Measurements from ENCODE around the gene ZFR2. TPM values are rescaled to one million over a fixed set of nuclear protein-coding genes. Genes with fewer than 3 reads are reported as not detected.
"Not testable (repeated sequence)": the region's sequence is repeated elsewhere in the genome, so short reads cannot be mapped to it uniquely, and the experiment has no call there.

Gene ZFR2
- total RNA-seq, 6 experiments from 2014 or later = not detected

DNA sequence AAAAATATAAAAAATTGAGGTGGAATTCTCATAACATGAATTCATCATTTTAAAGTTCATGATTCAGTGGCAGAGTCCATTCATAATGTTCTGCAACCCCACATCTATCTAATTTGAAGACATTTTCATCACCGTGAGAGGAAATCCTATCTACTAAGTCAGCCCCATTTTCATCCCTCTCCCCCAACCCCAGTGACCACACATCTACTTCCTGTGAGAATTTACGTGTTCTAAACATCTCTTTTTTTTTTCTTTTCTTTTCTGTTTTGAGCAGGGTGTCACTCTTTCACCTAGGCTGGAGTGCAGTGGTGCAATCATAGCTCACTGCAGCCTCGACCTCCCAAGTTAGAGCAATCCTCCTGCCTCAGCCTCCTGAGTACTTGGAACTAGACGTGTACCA is 29.1 kb upstream of the ZFR2 start:
- DNase-seq = no peak
- no peaks in the 10 kb centered on the region for H3K36me3 Mint-ChIP-seq (ENCODE audit: low read depth)
- TF ChIP-seq, protein P1, sequence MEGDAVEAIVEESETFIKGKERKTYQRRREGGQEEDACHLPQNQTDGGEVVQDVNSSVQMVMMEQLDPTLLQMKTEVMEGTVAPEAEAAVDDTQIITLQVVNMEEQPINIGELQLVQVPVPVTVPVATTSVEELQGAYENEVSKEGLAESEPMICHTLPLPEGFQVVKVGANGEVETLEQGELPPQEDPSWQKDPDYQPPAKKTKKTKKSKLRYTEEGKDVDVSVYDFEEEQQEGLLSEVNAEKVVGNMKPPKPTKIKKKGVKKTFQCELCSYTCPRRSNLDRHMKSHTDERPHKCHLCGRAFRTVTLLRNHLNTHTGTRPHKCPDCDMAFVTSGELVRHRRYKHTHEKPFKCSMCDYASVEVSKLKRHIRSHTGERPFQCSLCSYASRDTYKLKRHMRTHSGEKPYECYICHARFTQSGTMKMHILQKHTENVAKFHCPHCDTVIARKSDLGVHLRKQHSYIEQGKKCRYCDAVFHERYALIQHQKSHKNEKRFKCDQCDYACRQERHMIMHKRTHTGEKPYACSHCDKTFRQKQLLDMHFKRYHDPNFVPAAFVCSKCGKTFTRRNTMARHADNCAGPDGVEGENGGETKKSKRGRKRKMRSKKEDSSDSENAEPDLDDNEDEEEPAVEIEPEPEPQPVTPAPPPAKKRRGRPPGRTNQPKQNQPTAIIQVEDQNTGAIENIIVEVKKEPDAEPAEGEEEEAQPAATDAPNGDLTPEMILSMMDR (IDR thresholded peaks at IDR 0.05) = no peak
- no peak overlapping the region for H3K27ac Mint-ChIP-seq
- peaks cover 27% of the 10 kb centered on the region for H3K27me3 Mint-ChIP-seq (ENCODE audit: insufficient read depth)
- H3K4me1 Mint-ChIP-seq (ENCODE audit: low read depth) = no peaks in the 10 kb centered on the region
- H3K4me3 Mint-ChIP-seq = no peak overlapping the region
- 0 out of 2 replicates have a peak, but pooled peaks cover 3% of the 10 kb centered on the region for H3K9me3 Mint-ChIP-seq

DNA sequence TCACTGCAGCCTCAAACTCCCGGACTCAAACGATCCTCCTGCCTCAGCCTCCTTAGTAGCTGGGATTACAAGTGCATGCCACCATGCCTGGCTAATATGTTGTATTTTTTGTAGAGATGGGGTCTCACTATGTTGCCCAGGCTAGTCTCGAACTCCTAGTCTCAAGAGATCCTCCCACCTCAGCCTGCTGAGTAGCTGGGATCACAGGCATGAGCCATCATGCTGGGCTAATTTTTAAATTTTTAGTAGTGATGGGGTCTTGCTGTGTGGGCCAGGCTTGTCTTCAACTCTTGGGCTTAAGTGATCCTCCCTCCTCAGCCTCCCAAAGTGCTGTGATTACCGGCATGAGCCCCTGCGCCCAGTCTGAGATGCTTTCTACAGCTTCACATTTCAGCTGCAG is 26.9 kb upstream of the ZFR2 start:
- Mint-ChIP-seq H3K9me3 (0 out of 2 replicates have a peak, but pooled peaks cover 3% of the 10 kb centered on the region), H3K27me3 (ENCODE audit: insufficient read depth) (peaks cover 25% of the 10 kb centered on the region), H3K4me1 (ENCODE audit: low read depth) (no peaks in the 10 kb centered on the region), H3K4me3 (no peak overlapping the region), H3K36me3 (ENCODE audit: low read depth) (no peaks in the 10 kb centered on the region), H3K27ac (no peak overlapping the region)
- no peak for DNase-seq
- TF ChIP-seq, protein P1 (IDR thresholded peaks at IDR 0.05) = no peak

DNA sequence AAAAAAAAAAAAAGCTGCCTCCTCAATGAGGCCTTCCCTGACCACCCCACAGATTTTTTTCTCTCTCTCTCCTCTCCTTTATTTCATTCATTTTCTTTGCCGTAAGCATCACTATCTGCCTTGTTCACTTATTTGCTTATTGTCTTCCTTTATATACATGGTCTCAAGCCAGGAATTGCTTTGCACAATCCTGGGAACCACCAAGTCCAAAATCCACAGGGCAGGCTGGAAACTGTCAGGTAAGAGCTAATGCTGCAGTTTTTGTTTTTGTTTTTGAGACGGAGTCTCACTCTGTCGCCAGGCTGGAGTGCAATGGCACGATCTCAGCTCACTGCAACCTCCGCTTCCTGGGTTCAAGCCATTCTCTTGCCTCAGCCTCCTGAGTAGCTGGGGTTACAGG is 26.1 kb upstream of the ZFR2 start:
- peaks cover 21% of the 10 kb centered on the region for H3K27me3 Mint-ChIP-seq (ENCODE audit: insufficient read depth)
- H3K36me3 Mint-ChIP-seq (ENCODE audit: low read depth); H3K27ac Mint-ChIP-seq; H3K4me3 Mint-ChIP-seq; DNase-seq; H3K9me3 Mint-ChIP-seq; H3K4me1 Mint-ChIP-seq (ENCODE audit: low read depth): not testable (repeated sequence)

DNA sequence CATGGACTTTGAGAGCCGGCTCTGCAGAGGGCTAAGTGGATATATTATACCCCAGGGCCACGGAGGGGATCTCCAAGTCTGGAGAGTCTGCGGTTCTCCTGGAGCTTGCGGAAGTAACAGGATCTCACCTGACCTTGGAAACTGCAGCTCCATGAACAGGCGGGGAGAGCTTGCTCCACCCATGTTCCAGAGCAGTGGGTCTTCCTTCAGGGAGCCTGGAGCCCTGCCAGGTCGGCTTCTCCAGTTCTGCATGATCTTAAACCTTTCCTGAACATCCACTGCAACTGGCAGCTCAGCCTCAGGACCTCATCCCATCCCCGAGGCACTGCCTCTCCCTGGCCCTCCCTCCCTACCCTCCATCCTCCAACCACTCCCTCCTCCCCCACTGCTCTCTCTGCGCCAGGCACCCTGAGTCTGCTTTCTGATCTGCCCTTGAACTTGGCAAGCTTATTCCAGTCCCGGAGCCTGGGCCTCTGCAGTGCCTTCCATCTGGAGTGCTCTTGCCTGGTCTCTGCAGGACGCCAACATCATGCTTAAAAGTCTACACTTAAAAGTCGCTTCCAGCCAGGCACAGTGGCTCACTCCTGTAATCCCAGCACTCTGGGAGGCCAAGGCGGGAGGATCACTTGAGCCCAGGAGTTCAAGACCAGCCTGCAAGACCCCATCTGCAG is 24.8 kb upstream of the ZFR2 start:
- no peak overlapping the region for H3K27ac Mint-ChIP-seq
- DNase-seq = no peak
- H3K9me3 Mint-ChIP-seq = no peaks in the 10 kb centered on the region

DNA sequence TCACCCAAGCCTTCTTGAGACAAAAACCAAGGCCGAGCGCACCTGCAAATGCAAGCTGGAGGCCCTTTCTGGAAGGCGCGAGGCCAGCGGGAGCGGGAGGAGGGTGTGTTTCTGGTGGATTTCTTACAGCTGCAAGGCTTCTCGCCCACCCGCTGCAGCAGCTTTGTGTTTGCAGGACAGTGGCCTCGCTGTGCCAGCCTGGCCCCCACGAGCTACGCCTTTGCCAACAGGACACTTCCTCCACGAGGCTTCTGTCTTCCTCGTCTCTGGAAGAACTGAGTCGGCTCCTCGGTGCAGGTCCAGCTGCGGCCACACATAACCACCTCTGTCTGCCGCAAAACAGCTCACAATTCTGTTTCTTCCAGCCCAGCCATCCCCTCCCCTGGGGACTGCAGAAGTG is 21.8 kb upstream of the ZFR2 start:
- Mint-ChIP-seq H3K27me3 (ENCODE audit: insufficient read depth) (peaks cover 20% of the 10 kb centered on the region; the same call in 1 of the 2 replicates), H3K36me3 (ENCODE audit: low read depth) (no peaks in the 10 kb centered on the region), H3K4me3 (no peak overlapping the region), H3K27ac (no peak overlapping the region), H3K9me3 (no peaks in the 10 kb centered on the region), H3K4me1 (ENCODE audit: low read depth) (no peaks in the 10 kb centered on the region)
- no peak for DNase-seq
- TF ChIP-seq, protein P1 (IDR thresholded peaks at IDR 0.05) = no peak

More for the DNA sequence above, 24.8 kb upstream of the ZFR2 start:
- Mint-ChIP-seq H3K4me3 (no peak overlapping the region), H3K36me3 (ENCODE audit: low read depth) (no peaks in the 10 kb centered on the region), H3K27me3 (ENCODE audit: insufficient read depth) (peaks cover 25% of the 10 kb centered on the region; the same call in 1 of the 2 replicates), H3K4me1 (ENCODE audit: low read depth) (no peaks in the 10 kb centered on the region)
- TF ChIP-seq, protein P1 (IDR thresholded peaks at IDR 0.05) = no peak

DNA sequence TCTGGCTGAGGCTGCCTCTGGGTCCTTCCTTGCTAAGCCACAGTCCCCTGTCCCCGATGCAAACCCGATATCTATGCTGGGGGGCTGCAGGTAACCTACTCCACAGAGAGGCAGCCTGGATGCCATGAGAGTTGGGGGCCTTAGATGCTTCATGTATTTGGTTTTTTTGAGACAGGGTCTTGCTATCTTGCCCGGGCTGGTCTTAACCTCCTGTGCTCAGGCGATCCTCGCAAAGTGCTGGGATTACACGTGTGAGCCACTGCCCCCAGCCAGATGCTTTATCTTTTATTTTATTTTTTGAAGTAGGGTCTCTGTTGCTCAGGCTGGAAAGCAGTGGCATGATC is 13.2 kb upstream of the ZFR2 start:
- Mint-ChIP-seq H3K27me3 (ENCODE audit: insufficient read depth) (peaks cover 22% of the 10 kb centered on the region), H3K27ac (no peak overlapping the region), H3K4me3 (no peak overlapping the region), H3K9me3 (no peaks in the 10 kb centered on the region), H3K36me3 (ENCODE audit: low read depth) (no peaks in the 10 kb centered on the region), H3K4me1 (ENCODE audit: low read depth) (no peaks in the 10 kb centered on the region)
- TF ChIP-seq, protein P1 (IDR thresholded peaks at IDR 0.05) = no peak
- no peak for DNase-seq
